NCI-H1417 (cell line): Measurements from ENCODE around the gene PRPF6.
"Not testable (repeated sequence)": the region's sequence is repeated elsewhere in the genome, so short reads cannot be mapped to it uniquely, and the experiment has no call there.

Experiments
- DNase-seq, 3 experiments: peaks; one replicate each; lab custom pipeline; 2025; lab: John Stamatoyannopoulos, UW

PRPF6 gene

GRCh38 chr20:64012385-64013154 is 31.6 kb downstream of the PRPF6 start:
- DNase-seq, result not testable (repeated sequence)

GRCh38 chr20:64015635-64016034 is 34.7 kb downstream of the PRPF6 start:
- no peak for DNase-seq

- DNase-seq, result no peak
Measured at GRCh38 chr20:64021124-64021975, 40.4 kb downstream of the PRPF6 start.

GRCh38 chr20:64022671-64023360 is 41.9 kb downstream of the PRPF6 start:
- DNase-seq, result no peak

- DNase-seq, result no peak
Measured at GRCh38 chr20:64023361-64024140, 42.6 kb downstream of the PRPF6 start.

- no peak for DNase-seq
Measured at GRCh38 chr20:64024141-64024990, 43.4 kb downstream of the PRPF6 start.

GRCh38 chr20:64025101-64025825 is 44.3 kb downstream of the PRPF6 start:
- no peak for DNase-seq

- DNase-seq, result no peak
Measured at GRCh38 chr20:64025826-64026412, 45.0 kb downstream of the PRPF6 start.

- DNase-seq, result no peak
Measured at GRCh38 chr20:64027981-64028685, 47.2 kb downstream of the PRPF6 start.

GRCh38 chr20:64029293-64030117 is 48.6 kb downstream of the PRPF6 start:
- DNase-seq, result no peak

GRCh38 chr20:64030371-64031134 is 49.6 kb downstream of the PRPF6 start:
- DNase-seq, result no peak

- no peak for DNase-seq
Measured at GRCh38 chr20:64031822-64032314, 50.9 kb downstream of the PRPF6 start.

- no peak for DNase-seq
Measured at GRCh38 chr20:64032706-64033624, 52.0 kb downstream of the PRPF6 start.

GRCh38 chr20:64033981-64034493 is 53.1 kb downstream of the PRPF6 start:
- DNase-seq, result no peak

- DNase-seq, result no peak
Measured at GRCh38 chr20:64035066-64035932, 54.4 kb downstream of the PRPF6 start.
